Upper lobe of left lung (tissue), 4 donors: Measurements from ENCODE around the gene TPRA1.

Source experiments
- POLR2A ChIP-seq, 4 donors: fragments of 450-650 bp; IDR thresholded peaks; one replicate each; pipeline ENCODE4 v1.5.1; 2016 to 2017; ENCODE audit warnings: antibody characterized with exemption in 4 of 4, mild to moderate bottlenecking in 2 of 4
- POLR2AphosphoS5 ChIP-seq, 2 donors: sonication (generic); formaldehyde crosslinking; IDR thresholded peaks; one replicate each; pipeline ENCODE4 v1.5.1; 2017; ENCODE audit warnings: antibody characterized with exemption in 2 of 2
- TF ChIP-seq, protein P1 (sequence below), 6 experiments: fragments of 450-650 bp in 4 of 6; fragments of 200-600 bp in 2 of 6; sonication (generic) in 2 of 6; IDR thresholded peaks; one replicate each; pipeline ENCODE4 v1.5.1; 2016 to 2019; ENCODE audit warnings: antibody characterized with exemption in 6 of 6

DNA sequence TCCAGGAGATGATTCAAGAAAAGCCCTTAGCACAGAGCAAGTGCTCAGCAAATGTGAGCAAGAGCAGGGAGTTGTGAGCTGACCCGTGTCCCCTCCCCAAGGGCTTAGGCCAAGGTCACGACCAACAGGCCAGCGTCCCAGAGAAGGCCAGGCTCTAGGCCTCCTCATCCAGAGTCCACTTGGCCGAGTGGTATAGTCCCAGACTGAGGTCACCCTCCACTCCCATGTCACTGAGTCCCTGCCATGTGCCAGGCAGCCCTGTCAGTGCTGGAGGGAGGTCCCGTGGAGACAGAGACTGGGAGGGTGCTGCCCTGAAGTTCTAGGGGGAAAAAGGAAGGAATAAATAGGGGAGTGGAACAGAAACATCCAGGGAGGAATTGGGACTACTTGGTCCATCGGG is 44.0 kb downstream of the TPRA1 start:
- TF ChIP-seq, protein P1, sequence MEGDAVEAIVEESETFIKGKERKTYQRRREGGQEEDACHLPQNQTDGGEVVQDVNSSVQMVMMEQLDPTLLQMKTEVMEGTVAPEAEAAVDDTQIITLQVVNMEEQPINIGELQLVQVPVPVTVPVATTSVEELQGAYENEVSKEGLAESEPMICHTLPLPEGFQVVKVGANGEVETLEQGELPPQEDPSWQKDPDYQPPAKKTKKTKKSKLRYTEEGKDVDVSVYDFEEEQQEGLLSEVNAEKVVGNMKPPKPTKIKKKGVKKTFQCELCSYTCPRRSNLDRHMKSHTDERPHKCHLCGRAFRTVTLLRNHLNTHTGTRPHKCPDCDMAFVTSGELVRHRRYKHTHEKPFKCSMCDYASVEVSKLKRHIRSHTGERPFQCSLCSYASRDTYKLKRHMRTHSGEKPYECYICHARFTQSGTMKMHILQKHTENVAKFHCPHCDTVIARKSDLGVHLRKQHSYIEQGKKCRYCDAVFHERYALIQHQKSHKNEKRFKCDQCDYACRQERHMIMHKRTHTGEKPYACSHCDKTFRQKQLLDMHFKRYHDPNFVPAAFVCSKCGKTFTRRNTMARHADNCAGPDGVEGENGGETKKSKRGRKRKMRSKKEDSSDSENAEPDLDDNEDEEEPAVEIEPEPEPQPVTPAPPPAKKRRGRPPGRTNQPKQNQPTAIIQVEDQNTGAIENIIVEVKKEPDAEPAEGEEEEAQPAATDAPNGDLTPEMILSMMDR (IDR thresholded peaks at IDR 0.05) = no peak
- TF ChIP-seq POLR2A (IDR thresholded peaks at IDR 0.05) (no peak), POLR2AphosphoS5 (IDR thresholded peaks at IDR 0.05) (no peak)
